Measurements from ENCODE around the gene BAZ1B. TPM values are rescaled to one million over a fixed set of nuclear protein-coding genes. Genes with fewer than 3 reads are reported as not detected.

Gene BAZ1B
- total and polyA plus RNA-seq, 8 donors, result 8.9 to 210 (median 46.5) TPM

DNA sequence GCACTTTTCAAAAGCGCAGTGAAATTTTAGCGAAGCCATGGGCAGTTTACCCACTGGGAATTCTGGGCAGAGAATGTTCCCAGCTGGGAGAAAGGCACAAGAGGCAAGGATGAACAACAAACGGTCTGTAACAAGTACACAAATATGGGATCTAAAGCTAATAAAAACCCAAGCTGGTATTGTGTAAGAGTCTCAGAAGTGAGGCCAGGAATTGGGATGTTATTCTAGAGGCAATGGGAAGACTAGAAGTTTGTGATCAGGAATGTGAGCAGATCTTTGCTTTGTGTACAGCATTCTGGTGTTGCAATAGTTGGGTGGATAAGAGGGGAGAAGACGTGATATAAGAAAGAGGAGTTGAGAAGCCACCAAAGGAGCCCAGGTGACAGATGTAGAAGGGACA lies 73.5 kb downstream of the BAZ1B start:
- peaks cover 73 to 98% (median 92%) of the 10 kb centered on the region in 4 donors for H3K36me3 ChIP-seq
- H3K4me1 ChIP-seq, result peaks cover 0 to 25% (median 7%) of the 10 kb centered on the region in 4 donors
- H3K4me3 ChIP-seq, result no peak overlapping the region
- H3K27ac ChIP-seq, result no peak overlapping the region
- H3K9me3 ChIP-seq, result no peaks in the 10 kb centered on the region
- WGBS, 5 donors, result 79 to 87% (median 85%) methylated on average over 4 of the region's 4 CpGs
- intact Hi-C loops (cut with DNase I; ENCODE audit: low total_unique reads), result no loop called here
- no peak for DNase-seq
- no peaks in the 10 kb centered on the region for H3K27me3 ChIP-seq
- TF ChIP-seq, protein P1, sequence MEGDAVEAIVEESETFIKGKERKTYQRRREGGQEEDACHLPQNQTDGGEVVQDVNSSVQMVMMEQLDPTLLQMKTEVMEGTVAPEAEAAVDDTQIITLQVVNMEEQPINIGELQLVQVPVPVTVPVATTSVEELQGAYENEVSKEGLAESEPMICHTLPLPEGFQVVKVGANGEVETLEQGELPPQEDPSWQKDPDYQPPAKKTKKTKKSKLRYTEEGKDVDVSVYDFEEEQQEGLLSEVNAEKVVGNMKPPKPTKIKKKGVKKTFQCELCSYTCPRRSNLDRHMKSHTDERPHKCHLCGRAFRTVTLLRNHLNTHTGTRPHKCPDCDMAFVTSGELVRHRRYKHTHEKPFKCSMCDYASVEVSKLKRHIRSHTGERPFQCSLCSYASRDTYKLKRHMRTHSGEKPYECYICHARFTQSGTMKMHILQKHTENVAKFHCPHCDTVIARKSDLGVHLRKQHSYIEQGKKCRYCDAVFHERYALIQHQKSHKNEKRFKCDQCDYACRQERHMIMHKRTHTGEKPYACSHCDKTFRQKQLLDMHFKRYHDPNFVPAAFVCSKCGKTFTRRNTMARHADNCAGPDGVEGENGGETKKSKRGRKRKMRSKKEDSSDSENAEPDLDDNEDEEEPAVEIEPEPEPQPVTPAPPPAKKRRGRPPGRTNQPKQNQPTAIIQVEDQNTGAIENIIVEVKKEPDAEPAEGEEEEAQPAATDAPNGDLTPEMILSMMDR (IDR thresholded peaks at IDR 0.05), result no peak
- TF ChIP-seq POLR2AphosphoS5 (IDR thresholded peaks at IDR 0.05), result no peak
- TF ChIP-seq EP300 (IDR thresholded peaks at IDR 0.05), result no peak
- no peak for TF ChIP-seq POLR2A (IDR thresholded peaks at IDR 0.05)

GRCh38 chr7:73447121-73447733 lies 74.9 kb downstream of the BAZ1B start:
- Histone ChIP-seq H3K27ac (no peak overlapping the region), H3K4me1 (peaks cover 0 to 12% (median 0%) of the 10 kb centered on the region in 4 donors), H3K36me3 (peaks cover 87 to 98% (median 95%) of the 10 kb centered on the region in 4 donors), H3K9me3 (no peaks in the 10 kb centered on the region), H3K27me3 (no peaks in the 10 kb centered on the region), H3K4me3 (no peak overlapping the region)
- TF ChIP-seq, protein P1 (IDR thresholded peaks at IDR 0.05), result no peak
- no peak for DNase-seq
- 88 to 96% (median 92%) methylated on average over 5 of the region's 5 CpGs for WGBS, 5 donors
- intact Hi-C loops (cut with DNase I; ENCODE audit: low total_unique reads), result no loop called here

DNA sequence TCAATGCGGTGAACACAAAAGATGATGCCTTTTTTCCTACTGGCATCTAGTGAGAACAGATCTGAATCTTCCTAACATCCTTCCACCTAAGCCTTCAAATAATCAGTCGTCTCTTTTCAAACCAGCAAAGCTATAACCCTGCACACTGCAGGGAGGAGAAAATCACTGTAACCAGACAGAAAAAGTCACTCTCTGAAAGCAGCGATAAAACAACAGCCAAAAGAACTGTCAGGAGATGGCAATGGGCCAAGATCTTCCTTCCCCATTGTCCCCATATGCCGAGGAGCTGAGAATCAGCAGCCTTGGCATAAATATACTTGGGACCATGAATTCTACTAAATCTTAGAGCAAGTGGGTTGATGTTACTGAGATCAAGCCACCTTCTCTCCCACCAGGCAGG lies 75.4 kb downstream of the BAZ1B start:
- no peak overlapping the region for H3K4me3 ChIP-seq
- no peaks in the 10 kb centered on the region for H3K27me3 ChIP-seq
- H3K4me1 ChIP-seq, result peaks cover 0 to 9% (median 0%) of the 10 kb centered on the region in 4 donors
- TF ChIP-seq EP300 (IDR thresholded peaks at IDR 0.05) (no peak), POLR2A (IDR thresholded peaks at IDR 0.05) (no peak), POLR2AphosphoS5 (IDR thresholded peaks at IDR 0.05) (no peak)
- TF ChIP-seq, protein P1 (IDR thresholded peaks at IDR 0.05), result no peak
- no peak for DNase-seq
- H3K9me3 ChIP-seq, result no peaks in the 10 kb centered on the region
- 72 to 80% (median 78%) methylated on average over 4 of the region's 4 CpGs for WGBS, 5 donors
- H3K27ac ChIP-seq, result no peak overlapping the region
- intact Hi-C loops (cut with DNase I; ENCODE audit: low total_unique reads), result no loop called here
- peaks cover 92 to 98% (median 97%) of the 10 kb centered on the region in 4 donors for H3K36me3 ChIP-seq

DNA sequence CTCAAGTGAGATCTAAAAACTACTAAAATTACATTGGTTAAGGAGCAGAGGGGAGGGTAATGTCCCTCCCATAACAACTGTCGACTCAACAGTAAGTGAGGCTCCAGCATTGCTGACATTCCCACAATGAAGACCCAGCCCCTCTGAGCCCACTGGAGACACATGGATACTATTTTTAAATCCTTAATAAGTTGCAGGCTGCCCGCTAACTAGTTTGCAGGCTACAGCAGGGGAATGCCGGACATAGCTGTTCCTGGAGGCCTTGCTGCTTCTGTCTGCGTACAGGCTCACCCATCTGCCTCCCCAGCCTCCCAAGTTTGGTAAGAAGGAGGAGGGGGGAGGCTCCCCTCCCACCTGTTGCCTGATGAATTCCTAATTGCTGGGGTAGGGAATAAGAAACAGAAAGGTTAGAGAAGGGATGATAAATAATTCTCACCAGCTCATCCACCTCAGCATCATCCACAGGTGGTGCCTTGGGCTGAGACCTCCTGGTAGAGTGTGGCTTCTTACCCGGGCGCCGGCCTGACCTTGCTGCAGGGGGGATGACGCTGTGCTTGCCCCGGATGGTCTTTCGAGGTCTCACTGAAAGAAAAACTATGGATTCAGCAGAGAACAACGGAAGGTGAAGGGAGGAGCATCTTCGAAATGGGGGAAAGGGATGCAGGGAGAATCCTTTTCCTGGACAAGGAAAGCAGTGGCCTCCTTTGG lies 78.4 kb downstream of the BAZ1B start:
- Histone ChIP-seq H3K27me3 (no peaks in the 10 kb centered on the region), H3K27ac (no peak overlapping the region), H3K4me1 (peaks cover 0 to 5% (median 0%) of the 10 kb centered on the region in 4 donors), H3K4me3 (no peak overlapping the region), H3K36me3 (peaks cover 93 to 100% (median 99%) of the 10 kb centered on the region in 4 donors), H3K9me3 (no peaks in the 10 kb centered on the region)
- intact Hi-C loops (cut with DNase I; ENCODE audit: low total_unique reads), result no loop called here
- peak; percentile 10 to 42 for DNase-seq
- TF ChIP-seq, protein P1 (IDR thresholded peaks at IDR 0.05), result no peak
- TF ChIP-seq POLR2AphosphoS5 (IDR thresholded peaks at IDR 0.05) (no peak), EP300 (IDR thresholded peaks at IDR 0.05) (no peak), POLR2A (IDR thresholded peaks at IDR 0.05) (no peak)
- WGBS, 5 donors, result 87 to 97% (median 94%) methylated on average over 12 of the region's 12 CpGs

Data from stomach (tissue), 9 donors.